Measurements from ENCODE around the gene LCN1. TPM values are rescaled to one million over a fixed set of nuclear protein-coding genes. Genes with fewer than 3 reads are reported as not detected.

LCN1 gene
- total RNA-seq, 1 experiment from 2014 or later, result not detected

DNA sequence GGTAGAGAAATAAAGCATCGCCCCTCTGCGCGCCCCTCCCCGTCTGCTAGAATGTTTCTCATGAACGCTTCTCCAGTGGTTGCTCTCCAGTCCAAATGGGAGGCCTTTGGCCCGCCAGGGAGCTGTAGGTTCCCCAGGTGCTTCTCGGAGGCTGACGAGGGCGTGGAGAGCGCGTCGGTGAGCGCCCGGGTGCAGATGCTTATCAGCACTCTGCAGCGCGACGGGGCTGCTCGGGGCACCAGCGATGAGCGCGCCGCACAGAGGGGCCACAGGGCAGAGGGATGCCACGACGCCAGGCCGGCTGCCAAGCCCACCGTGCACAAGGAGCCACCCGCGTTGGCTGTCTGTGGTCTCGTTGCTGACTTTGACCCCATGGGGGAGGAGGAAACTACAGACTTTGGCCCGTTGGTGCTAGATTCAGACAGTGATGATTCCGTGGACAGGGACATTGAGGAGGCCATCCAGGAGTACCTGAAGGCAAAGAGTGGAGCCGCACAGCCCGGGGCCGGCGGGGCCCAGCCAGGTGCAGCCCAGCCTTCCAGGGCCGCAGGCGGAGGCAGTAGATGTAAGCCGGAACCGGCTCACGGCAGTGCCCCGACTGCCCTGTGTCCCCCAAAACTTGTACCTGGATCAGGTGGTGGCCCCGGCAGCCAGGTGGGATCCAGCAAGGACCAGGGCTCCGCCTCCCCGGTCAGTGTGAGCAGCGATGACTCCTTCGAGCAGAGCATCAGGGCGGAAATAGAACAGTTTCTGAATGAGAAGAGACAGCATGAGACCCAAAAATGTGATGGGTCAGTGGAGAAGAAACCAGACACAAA lies 36.6 kb upstream of the LCN1 start:
- Mint-ChIP-seq H3K4me3 (ENCODE audit: unreplicated experiment) (no peak overlapping the region), H3K36me3 (ENCODE audit: insufficient read depth, unreplicated experiment) (peaks cover 36% of the 10 kb centered on the region)
- POLR2A ChIA-PET, result no interaction called here

DNA sequence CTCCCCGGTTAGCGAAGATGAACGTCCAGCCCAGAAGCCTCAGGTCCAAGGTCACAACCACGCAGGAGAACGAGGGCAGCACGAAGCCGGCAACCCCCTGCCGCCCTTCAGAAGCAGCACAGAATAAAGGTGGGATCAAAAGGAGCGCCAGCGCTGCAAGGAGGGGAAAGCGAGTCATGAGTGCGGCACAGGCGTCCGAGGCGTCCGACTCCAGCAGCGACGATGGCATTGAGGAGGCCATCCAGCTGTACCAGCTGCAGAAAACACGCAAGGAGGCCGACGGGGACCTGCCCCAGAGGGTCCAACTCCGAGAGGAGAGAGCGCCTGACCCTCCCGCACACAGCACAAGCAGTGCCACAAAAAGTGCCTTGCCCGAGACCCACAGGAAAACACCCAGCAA lies 35.9 kb upstream of the LCN1 start:
- ChIA-PET POLR2A (no interaction called here), CTCF (no interaction called here)
- intact Hi-C loops (cut with micrococcal nuclease), result no loop called here

More for the DNA sequence above, 36.6 kb upstream of the LCN1 start:
- Mint-ChIP-seq H3K9me3 (ENCODE audit: unreplicated experiment) (no peaks in the 10 kb centered on the region), H3K27ac (ENCODE audit: low read depth, unreplicated experiment) (no peak overlapping the region), H3K27me3 (ENCODE audit: insufficient read depth, unreplicated experiment) (no peaks in the 10 kb centered on the region), H3K4me1 (ENCODE audit: insufficient read depth, unreplicated experiment) (no peaks in the 10 kb centered on the region)
- intact Hi-C loops (cut with micrococcal nuclease), result no loop called here
- no peak for DNase-seq (ENCODE audit: unreplicated experiment)
- TF ChIP-seq, protein P1, sequence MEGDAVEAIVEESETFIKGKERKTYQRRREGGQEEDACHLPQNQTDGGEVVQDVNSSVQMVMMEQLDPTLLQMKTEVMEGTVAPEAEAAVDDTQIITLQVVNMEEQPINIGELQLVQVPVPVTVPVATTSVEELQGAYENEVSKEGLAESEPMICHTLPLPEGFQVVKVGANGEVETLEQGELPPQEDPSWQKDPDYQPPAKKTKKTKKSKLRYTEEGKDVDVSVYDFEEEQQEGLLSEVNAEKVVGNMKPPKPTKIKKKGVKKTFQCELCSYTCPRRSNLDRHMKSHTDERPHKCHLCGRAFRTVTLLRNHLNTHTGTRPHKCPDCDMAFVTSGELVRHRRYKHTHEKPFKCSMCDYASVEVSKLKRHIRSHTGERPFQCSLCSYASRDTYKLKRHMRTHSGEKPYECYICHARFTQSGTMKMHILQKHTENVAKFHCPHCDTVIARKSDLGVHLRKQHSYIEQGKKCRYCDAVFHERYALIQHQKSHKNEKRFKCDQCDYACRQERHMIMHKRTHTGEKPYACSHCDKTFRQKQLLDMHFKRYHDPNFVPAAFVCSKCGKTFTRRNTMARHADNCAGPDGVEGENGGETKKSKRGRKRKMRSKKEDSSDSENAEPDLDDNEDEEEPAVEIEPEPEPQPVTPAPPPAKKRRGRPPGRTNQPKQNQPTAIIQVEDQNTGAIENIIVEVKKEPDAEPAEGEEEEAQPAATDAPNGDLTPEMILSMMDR (IDR thresholded peaks at IDR 0.05; ENCODE audit: unreplicated experiment), result no peak
- no TSS peak for BruUV-seq (replicated peaks)
- CTCF ChIA-PET, result interaction anchor here (0.5 kb wide), 1 partner anchor 483 kb away, joined by 3 read pairs; no protein-coding TSS in a partner anchor

DNA sequence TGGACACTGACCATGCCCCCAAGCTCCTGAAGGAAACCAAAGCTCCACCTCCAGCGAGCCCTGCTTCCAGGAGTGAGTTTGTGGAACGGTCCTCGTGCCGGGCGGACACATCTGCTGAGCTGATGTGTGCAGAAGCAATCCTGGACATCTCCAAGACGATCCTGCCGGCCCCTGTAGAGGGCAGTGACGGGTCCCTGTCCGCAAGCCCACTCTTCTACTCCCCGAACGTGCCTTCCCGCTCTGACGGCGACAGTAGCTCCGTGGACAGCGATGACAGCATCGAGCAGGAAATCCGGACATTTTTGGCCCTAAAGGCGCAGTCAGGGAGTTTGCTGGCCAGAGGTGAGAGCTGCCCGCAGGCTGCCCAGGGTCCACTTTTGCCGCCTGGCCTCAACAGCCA lies 35.4 kb upstream of the LCN1 start:
- Mint-ChIP-seq H3K36me3 (ENCODE audit: insufficient read depth, unreplicated experiment) (peaks cover 36% of the 10 kb centered on the region), H3K27ac (ENCODE audit: low read depth, unreplicated experiment) (no peak overlapping the region), H3K4me1 (ENCODE audit: insufficient read depth, unreplicated experiment) (no peaks in the 10 kb centered on the region), H3K9me3 (ENCODE audit: unreplicated experiment) (no peaks in the 10 kb centered on the region), H3K27me3 (ENCODE audit: insufficient read depth, unreplicated experiment) (no peaks in the 10 kb centered on the region), H3K4me3 (ENCODE audit: unreplicated experiment) (no peak overlapping the region)
- TF ChIP-seq, protein P1 (IDR thresholded peaks at IDR 0.05; ENCODE audit: unreplicated experiment), result no peak
- POLR2A ChIA-PET, result no interaction called here
- no peak for DNase-seq (ENCODE audit: unreplicated experiment)
- intact Hi-C loops (cut with micrococcal nuclease), result no loop called here
- CTCF ChIA-PET, result no interaction called here
- no TSS peak for BruUV-seq (replicated peaks)

More for the DNA sequence above, 35.9 kb upstream of the LCN1 start:
- no TSS peak for BruUV-seq (replicated peaks)
- H3K27me3 Mint-ChIP-seq (ENCODE audit: insufficient read depth, unreplicated experiment), result no peaks in the 10 kb centered on the region
- TF ChIP-seq, protein P1 (IDR thresholded peaks at IDR 0.05; ENCODE audit: unreplicated experiment), result no peak
- H3K4me1 Mint-ChIP-seq (ENCODE audit: insufficient read depth, unreplicated experiment), result no peaks in the 10 kb centered on the region
- DNase-seq (ENCODE audit: unreplicated experiment), result no peak
- no peak overlapping the region for H3K27ac Mint-ChIP-seq (ENCODE audit: low read depth, unreplicated experiment)
- H3K9me3 Mint-ChIP-seq (ENCODE audit: unreplicated experiment), result no peaks in the 10 kb centered on the region
- H3K36me3 Mint-ChIP-seq (ENCODE audit: insufficient read depth, unreplicated experiment), result peaks cover 36% of the 10 kb centered on the region
- no peak overlapping the region for H3K4me3 Mint-ChIP-seq (ENCODE audit: unreplicated experiment)

DNA sequence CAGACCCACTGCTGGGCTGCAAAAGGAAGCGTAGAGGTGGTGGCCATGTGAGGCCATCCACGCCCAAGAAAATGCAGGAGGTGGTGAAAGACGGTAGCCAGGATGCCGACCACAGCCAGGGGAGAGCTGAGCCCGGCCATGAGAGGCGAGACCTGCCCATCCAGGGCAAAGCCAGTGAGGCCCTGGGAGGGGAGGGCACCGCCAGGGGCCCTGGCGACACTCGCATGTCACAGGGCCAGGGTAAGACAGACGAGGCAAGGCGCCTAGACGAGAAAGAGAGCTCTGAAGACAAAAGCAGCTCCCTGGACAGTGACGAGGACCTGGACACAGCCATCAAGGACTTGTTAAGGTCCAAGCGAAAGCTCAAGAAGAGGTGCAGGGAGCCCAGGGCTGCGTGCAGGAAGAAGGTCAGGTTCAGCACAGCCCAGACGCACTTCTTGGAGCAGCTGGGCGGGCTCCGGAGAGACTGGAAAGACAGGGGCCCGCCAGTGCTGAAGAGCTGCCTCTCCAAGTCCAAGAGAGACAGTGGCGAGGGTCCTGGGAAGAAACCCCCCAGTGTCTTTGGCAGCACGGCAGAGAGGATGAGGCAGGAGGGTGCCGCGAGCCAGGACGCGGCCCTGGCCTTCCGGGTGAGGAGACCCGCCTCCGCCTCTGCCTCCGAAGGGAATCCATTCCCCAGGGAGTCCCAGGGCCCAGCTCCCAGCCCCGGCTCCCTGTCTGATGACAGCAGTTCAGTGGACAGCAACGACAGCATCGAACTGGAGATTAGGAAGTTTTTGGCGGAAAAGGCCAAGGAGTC lies 34.8 kb upstream of the LCN1 start:
- Mint-ChIP-seq H3K4me3 (ENCODE audit: unreplicated experiment) (no peak overlapping the region), H3K9me3 (ENCODE audit: unreplicated experiment) (no peaks in the 10 kb centered on the region), H3K36me3 (ENCODE audit: insufficient read depth, unreplicated experiment) (peaks cover 40% of the 10 kb centered on the region), H3K4me1 (ENCODE audit: insufficient read depth, unreplicated experiment) (no peaks in the 10 kb centered on the region), H3K27ac (ENCODE audit: low read depth, unreplicated experiment) (no peak overlapping the region), H3K27me3 (ENCODE audit: insufficient read depth, unreplicated experiment) (no peaks in the 10 kb centered on the region)
- intact Hi-C loops (cut with micrococcal nuclease), result no loop called here
- ChIA-PET POLR2A (no interaction called here), CTCF (interaction anchor here (0.9 kb wide), 1 partner anchor 117 kb away, joined by 3 read pairs; no protein-coding TSS in a partner anchor)
- TF ChIP-seq, protein P1 (IDR thresholded peaks at IDR 0.05; ENCODE audit: unreplicated experiment), result no peak
- DNase-seq (ENCODE audit: unreplicated experiment), result no peak
- no TSS peak for BruUV-seq (replicated peaks)

Measured in MCF 10A (cell line).